GM12878 (cell line): ENCODE results near the gene IL1RL2. TPM values are rescaled to one million over a fixed set of nuclear protein-coding genes. Genes with fewer than 3 reads are reported as not detected.
A peak's percentile ranks its signal among the peaks of the same experiment; 100 is the strongest.

Source experiments
- ATAC-seq: fragments of 200-7000 bp; cut with Tn5 transposase; 3 replicates; pipeline ENCODE4 v1.9.1; 2020; ENCODE audit warnings: mild to moderate bottlenecking, moderate library complexity
- BruUV-seq: library from RNA; stranded (reverse); fragments of 400-500 nt; replicated peaks from 2 replicates; lab custom pipeline; 2021; lab: Mats Ljungman, UMichigan
- CTCF ChIA-PET: fragments of 300-600 bp; sonication (Branson Sonifier 250); formaldehyde crosslinking; extraction: SDS; loops from one replicate; lab custom pipeline; 2021; ENCODE audit warnings: inconsistent platforms; lab: Yijun Ruan, JAX
- POLR2A ChIA-PET: fragments of 350-600 bp; formaldehyde crosslinking; extraction: SDS; loops from one replicate; lab custom pipeline; 2021; ENCODE audit warnings: inconsistent platforms; lab: Charles Lee
- RAD21 ChIA-PET: fragments of 300-600 bp; sonication (Branson Sonifier 250); formaldehyde crosslinking; loops from one replicate; lab custom pipeline; 2023; ENCODE audit warnings: antibody characterized with exemption; ENCODE audit not compliant: unreplicated experiment; lab: Charles Lee
- SMC1A ChIA-PET: fragments of 300-600 bp; sonication (Branson Sonifier 250); formaldehyde crosslinking; loops from one replicate; lab custom pipeline; 2023; ENCODE audit not compliant: unreplicated experiment, uncharacterized antibody; lab: Charles Lee
- DNase-seq: peaks from one replicate; pipeline ENCODE4 v3.0.0-alpha.2; 2011; ENCODE audit warnings: low read depth, low spot score
- FAIRE-seq: peaks from 3 replicates; lab custom pipeline; 2011; peaks lifted over from hg19 to GRCh38; lab: Jason Lieb, UNC
- H2AFZ ChIP-seq: 2 replicates; pipeline ENCODE4 v1.6.0; 2011; ENCODE audit warnings: low read depth, low read length, control low read depth; ENCODE audit not compliant: control insufficient read depth
- H3K27ac ChIP-seq: 2 replicates; pipeline ENCODE4 v1.5.1; 2011; ENCODE audit warnings: control low read depth; ENCODE audit not compliant: control insufficient read depth, insufficient read depth
- H3K27me3 ChIP-seq, 2 experiments: replicated peaks in 1 of 2; 2 replicates each; pipeline versions ENCODE4 v1.6.0 to v1.6.1; 2011; ENCODE audit warnings: low read length in 1 of 2; ENCODE audit not compliant: control insufficient read depth in 2 of 2, insufficient read depth in 2 of 2
- H3K36me3 ChIP-seq, 2 experiments: 2 replicates each; pipeline ENCODE4 v1.5.1; 2011; ENCODE audit warnings: low read length in 1 of 2; ENCODE audit not compliant: control insufficient read depth in 2 of 2, insufficient read depth in 2 of 2
- H3K4me1 ChIP-seq: 2 replicates; pipeline ENCODE4 v1.6.1; 2011; ENCODE audit warnings: mild to moderate bottlenecking, low read length, moderate library complexity, mixed read lengths; ENCODE audit not compliant: control insufficient read depth, insufficient read depth
- H3K4me2 ChIP-seq: 2 replicates; pipeline ENCODE4 v1.6.0; 2011; ENCODE audit warnings: control low read depth; ENCODE audit not compliant: control insufficient read depth, insufficient read depth
- H3K4me3 ChIP-seq: fragments of 200-600 bp; sonication (generic); 2 replicates; pipeline ENCODE4 v1.5.1; 2016
- H3K79me2 ChIP-seq: 2 replicates; pipeline ENCODE4 v1.6.0; 2011; ENCODE audit warnings: low read length; ENCODE audit not compliant: control insufficient read depth, insufficient read depth
- H3K9ac ChIP-seq: 2 replicates; pipeline ENCODE4 v1.8.0; 2011; ENCODE audit warnings: low read length, control low read depth, mixed read lengths; ENCODE audit not compliant: control insufficient read depth, insufficient read depth
- H3K9me3 ChIP-seq: replicated peaks from 3 replicates; pipeline ENCODE4 v1.5.1; 2011; ENCODE audit warnings: mild to moderate bottlenecking, low read length; ENCODE audit not compliant: control insufficient read depth, insufficient read depth
- H4K20me1 ChIP-seq: 2 replicates; pipeline ENCODE4 v1.6.0; 2011; ENCODE audit not compliant: control insufficient read depth, insufficient read depth
- JUND ChIP-seq: IDR thresholded peaks from 2 replicates; pipeline ENCODE4 v1.6.1; 2012; ENCODE audit warnings: low read depth, mild to moderate bottlenecking, low read length, improper control_type of control experiment, moderate library complexity
- NFYB ChIP-seq: IDR thresholded peaks from 2 replicates; pipeline ENCODE4 v1.6.1; 2011; ENCODE audit warnings: low read depth, mild to moderate bottlenecking, low read length, improper control_type of control experiment, moderate library complexity; ENCODE audit not compliant: insufficient read depth
- RAD51 ChIP-seq: fragments of 450-650 bp; IDR thresholded peaks from 2 replicates; pipeline ENCODE4 v1.6.1; 2016; ENCODE audit warnings: moderate library complexity, mild to moderate bottlenecking, inconsistent platforms
- SPI1 ChIP-seq: IDR thresholded peaks from 2 replicates; pipeline ENCODE4 v1.6.1; 2011; ENCODE audit warnings: low read depth, mild to moderate bottlenecking, low read length, moderate library complexity, borderline replicate concordance; ENCODE audit not compliant: insufficient read depth
- WGBS: methylation state at CpG from one replicate; pipeline ENCODE4 v1.1.6; 2016; ENCODE audit warnings: low lambda C conversion rate; ENCODE audit not compliant: insufficient replicate concordance, insufficient coverage; ENCODE audit errors: missing lambda C conversion rate; 5-methylcytosine and 5-hydroxymethylcytosine counted together
- in situ Hi-C: fragments of 300-500 bp; cut with MboI; formaldehyde crosslinking; loops from 9 replicates; pipeline ENCODE4 v1.14.3; 2018; ENCODE audit warnings: mixed read lengths
- intact Hi-C: fragments of 100-400 bp; cut with micrococcal nuclease; formaldehyde crosslinking; loops from one replicate; pipeline ENCODE4 v1.14.2; 2022; ENCODE audit not compliant: unreplicated experiment
- polyA plus RNA-seq, 11 experiments: library from polyadenylated mRNA; depleted of rRNA in 4 of 11; unstranded in 6 of 11; stranded (reverse) in 5 of 11; fragments of >200 nt; fragmentation: Nextera tagmentation in 4 of 11; fragmentation: Illumina TruSeq in 1 of 11; extraction: Ambion mirVana in 4 of 11; extraction: Trizol in 1 of 11; gene quantifications; 1 replicate in 1 of 11; 2 replicates in 10 of 11; pipeline versions ENCODE4 v1.2.1 to v1.2.3, GENCODE V29; 2011 to 2016; ENCODE audit warnings: inconsistent platforms in 2 of 11, missing spikeins in 2 of 11, low read depth in 1 of 11
- total RNA-seq, 4 experiments: library from RNA; depleted of rRNA in 3 of 4; stranded (reverse); fragments of >200 nt in 3 of 4; fragmentation: Illumina TruSeq in 1 of 4; extraction: Trizol in 1 of 4; gene quantifications; 2 replicates each; pipeline versions ENCODE4 v1.2.1 to v1.2.3, GENCODE V29; 2013 to 2021
- TF ChIP-seq, protein P1 (sequence below): fragments of 450-650 bp; IDR thresholded peaks from 2 replicates; pipeline ENCODE4 v1.6.1; 2016; ENCODE audit warnings: mild to moderate bottlenecking, moderate library complexity, borderline replicate concordance

Gene IL1RL2
- total and polyA plus RNA-seq, 10 of the 15 experiments (the other 5 are each of a cell fraction or from before 2014, with no cell fraction given) = not detected

- TF ChIP-seq, protein P1, sequence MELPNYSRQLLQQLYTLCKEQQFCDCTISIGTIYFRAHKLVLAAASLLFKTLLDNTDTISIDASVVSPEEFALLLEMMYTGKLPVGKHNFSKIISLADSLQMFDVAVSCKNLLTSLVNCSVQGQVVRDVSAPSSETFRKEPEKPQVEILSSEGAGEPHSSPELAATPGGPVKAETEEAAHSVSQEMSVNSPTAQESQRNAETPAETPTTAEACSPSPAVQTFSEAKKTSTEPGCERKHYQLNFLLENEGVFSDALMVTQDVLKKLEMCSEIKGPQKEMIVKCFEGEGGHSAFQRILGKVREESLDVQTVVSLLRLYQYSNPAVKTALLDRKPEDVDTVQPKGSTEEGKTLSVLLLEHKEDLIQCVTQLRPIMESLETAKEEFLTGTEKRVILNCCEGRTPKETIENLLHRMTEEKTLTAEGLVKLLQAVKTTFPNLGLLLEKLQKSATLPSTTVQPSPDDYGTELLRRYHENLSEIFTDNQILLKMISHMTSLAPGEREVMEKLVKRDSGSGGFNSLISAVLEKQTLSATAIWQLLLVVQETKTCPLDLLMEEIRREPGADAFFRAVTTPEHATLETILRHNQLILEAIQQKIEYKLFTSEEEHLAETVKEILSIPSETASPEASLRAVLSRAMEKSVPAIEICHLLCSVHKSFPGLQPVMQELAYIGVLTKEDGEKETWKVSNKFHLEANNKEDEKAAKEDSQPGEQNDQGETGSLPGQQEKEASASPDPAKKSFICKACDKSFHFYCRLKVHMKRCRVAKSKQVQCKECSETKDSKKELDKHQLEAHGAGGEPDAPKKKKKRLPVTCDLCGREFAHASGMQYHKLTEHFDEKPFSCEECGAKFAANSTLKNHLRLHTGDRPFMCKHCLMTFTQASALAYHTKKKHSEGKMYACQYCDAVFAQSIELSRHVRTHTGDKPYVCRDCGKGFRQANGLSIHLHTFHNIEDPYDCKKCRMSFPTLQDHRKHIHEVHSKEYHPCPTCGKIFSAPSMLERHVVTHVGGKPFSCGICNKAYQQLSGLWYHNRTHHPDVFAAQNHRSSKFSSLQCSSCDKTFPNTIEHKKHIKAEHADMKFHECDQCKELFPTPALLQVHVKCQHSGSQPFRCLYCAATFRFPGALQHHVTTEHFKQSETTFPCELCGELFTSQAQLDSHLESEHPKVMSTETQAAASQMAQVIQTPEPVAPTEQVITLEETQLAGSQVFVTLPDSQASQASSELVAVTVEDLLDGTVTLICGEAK = no peak
These were observed 30.2 kb downstream of the IL1RL2 start (continued) for GRCh38 chr2:102217032-102217431.

DNA sequence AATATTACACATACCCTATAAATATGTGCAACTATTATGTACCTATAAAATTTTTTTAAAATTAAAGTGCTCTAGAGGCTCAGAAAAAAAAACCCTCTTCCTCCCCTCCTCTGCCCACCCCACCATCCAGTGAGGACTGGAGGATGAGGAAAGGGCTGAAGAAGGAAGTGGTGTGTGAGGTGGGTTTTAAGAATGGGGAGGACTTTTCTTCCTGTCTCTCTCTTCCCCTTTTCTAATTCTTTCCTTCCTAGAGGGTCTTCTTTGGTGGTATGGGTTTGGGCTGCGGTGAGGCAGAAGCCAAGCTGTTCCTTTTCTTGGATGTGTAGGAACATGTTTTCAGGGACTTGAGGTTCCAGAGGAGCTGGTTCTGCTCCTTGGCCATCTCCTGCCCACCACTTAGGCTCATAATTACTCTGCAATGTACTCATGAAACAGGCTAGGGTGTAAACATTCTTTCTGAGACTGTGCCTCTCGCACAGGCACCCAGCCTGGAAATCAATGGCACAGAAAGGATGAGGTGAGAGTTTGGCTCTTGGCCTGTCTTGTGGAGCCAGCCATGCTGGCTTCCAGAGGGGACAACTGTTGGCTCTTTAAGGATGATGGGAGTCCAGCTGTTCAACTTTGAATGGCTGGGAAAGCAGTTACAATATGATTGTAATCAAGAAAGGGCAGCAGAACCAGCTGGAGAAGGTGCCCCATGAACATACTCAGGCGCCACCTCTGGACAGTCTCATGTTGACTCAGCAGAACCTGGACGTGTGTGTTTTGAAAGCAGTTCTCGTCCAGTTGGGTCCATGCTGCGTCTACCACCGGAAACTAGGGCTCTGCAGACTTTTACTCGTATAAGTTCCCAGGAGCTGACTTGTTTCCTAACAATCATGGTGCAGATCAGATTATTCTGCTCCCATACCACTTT is 38.3 kb downstream of the IL1RL2 start:
- RAD21 ChIA-PET = no interaction called here
- no peak overlapping the region for H2AFZ ChIP-seq
- no peaks in the 10 kb centered on the region for H4K20me1 ChIP-seq
- H3K9ac ChIP-seq = no peak overlapping the region
- intact Hi-C loops (no loop called here), in situ Hi-C loops (no loop called here)
- no peak overlapping the region for H3K27ac ChIP-seq
- no TSS peak for BruUV-seq
- DNase-seq = no peak
- SMC1A ChIA-PET = interaction anchor here (0.7 kb wide), 1 partner anchor 139 kb away, joined by 4 read pairs; no protein-coding TSS in a partner anchor
- no peak for ATAC-seq
- H3K4me1 ChIP-seq = no peaks in the 10 kb centered on the region; the same call in 1 of the 2 replicates
- no peak for FAIRE-seq
- H3K27me3 ChIP-seq = no peaks in the 10 kb centered on the region
- H3K79me2 ChIP-seq = no peaks in the 10 kb centered on the region
- no peak overlapping the region for H3K4me3 ChIP-seq
- POLR2A ChIA-PET = no interaction called here
- no peaks in the 10 kb centered on the region for H3K36me3 ChIP-seq
- H3K4me2 ChIP-seq = no peak overlapping the region
- whole genome bisulfite sequencing = 0% methylated on average over 8 of the region's 8 CpGs
- no peaks in the 10 kb centered on the region; the same call in 2 of the 3 replicates for H3K9me3 ChIP-seq
- CTCF ChIA-PET = interaction anchor here (0.7 to 1.4 kb wide), 4 partner anchors 13 to 394 kb away, joined by 3 to 4 read pairs (median 4); no protein-coding TSS in a partner anchor
- no peak for TF ChIP-seq JUND
- peak; percentile 25; the same call in 1 of the 2 replicates for TF ChIP-seq SPI1
- TF ChIP-seq RAD51 = no peak
- TF ChIP-seq NFYB = no peak
